Activated CD8-positive, alpha-beta memory T cell treated with anti-CD3 and anti-CD28 coated beads, Interleukin-2, amount 50 U/mL, for 24 hours (primary cell): ENCODE data around the gene SMIM30.

Experiments used
- DNase-seq: peaks from one replicate; pipeline ENCODE4 v3.0.0-alpha.2; 2020; ENCODE audit errors: extremely low read depth

Gene SMIM30

DNA sequence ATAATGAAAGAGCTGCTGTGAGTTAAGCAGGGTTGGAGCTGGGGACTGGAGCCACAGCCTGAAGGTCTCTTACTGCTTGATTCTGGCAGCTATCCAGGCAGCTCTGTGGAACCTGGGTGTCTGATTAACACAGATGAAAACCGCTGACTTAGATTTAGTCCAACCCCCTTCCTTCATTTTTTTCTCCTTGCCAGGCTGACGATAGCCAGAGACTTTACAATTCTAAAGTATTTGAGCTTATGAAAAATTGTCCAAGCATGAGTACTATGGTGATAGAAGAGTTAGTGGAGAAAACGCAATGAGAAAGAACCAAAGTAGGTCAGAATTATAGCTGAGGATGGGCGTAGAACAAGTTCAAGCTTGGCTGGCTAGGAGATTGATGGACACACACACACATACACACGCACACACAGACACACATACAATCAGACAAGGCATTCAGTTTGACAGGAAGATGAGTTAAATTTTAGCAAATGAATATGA lies 18.2 kb downstream of the SMIM30 start:
- no peak for DNase-seq

DNA sequence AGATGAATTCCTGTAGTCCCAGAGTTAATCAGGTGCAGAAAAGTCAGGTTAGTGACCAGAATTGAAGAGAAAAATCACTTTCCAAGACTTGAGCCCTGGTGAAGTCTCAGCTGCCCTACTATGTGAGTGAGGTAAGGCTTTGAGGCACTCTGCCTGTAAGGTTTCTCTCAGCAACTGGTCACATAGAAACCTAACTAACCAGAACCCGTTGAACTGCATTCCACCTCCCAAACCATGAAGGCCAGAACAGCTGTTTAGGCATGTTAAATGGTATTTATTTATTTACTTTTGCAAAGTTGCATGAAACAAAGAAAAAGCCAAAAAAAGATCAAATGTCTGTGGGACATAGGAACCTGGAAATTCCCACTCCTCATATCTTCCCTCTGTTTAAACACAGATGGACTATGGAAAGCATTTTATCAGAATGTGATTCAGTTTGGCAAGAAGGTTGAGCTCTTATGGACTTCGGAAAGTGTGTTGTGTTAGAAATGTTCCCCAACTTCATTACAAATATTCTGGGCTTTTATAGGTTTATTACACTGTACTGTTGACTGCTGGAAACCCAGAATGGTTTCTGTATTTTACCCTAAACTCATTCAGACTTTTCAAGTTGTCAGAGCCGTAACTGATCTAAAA lies 19.0 kb downstream of the SMIM30 start:
- no peak for DNase-seq

DNA sequence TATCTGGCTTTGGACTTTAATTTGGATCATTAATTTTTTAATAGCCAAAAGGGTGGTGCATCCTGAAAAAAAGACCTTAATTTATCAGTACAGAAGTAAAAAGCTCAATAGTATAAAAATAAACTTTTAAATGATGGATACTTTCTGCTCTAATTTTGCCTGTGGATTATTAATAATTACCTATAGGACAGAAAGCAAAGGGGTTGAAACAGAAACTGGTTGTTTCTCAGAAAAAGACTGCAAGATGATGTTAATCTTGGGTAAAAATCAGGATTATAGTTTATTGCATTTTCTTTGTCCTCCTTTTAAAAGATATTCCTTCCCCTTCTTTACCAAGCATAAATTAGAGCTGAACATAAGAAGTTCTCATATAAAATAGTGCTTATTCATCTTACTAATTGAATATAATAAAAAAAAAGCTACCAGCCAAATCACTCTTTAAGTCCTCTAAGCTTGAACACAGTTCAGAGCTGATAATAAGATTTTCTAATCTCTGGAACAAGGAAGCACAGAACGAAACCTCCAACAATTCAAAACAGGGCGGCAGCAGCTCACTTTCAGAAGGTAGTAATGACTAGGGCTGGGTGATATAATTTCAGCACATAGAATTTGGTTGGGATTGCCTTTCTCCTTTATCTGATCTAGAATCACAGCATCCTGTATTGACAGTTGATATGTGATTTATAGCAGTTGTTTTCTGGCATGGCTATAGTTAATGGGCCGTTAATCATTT lies 23.7 kb downstream of the SMIM30 start:
- no peak for DNase-seq

DNA sequence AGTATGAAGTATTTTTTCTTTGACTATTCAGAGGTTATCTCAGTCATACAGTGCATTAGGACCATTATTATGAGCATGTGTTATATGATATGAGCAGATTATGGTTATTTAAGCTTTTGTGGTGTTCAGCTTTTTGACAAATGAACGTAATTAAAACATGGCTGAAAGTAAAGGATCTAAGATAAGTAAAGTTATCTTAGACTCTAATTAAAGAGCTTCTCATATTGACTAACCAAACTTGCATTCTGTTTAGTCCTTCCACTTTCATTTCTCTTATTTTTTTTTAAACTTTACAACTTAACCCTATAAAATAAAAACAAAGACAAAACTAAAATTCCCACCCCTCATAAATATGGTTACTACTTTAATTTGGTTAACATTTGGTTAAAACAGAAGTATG lies 24.8 kb downstream of the SMIM30 start:
- DNase-seq = no peak

DNA sequence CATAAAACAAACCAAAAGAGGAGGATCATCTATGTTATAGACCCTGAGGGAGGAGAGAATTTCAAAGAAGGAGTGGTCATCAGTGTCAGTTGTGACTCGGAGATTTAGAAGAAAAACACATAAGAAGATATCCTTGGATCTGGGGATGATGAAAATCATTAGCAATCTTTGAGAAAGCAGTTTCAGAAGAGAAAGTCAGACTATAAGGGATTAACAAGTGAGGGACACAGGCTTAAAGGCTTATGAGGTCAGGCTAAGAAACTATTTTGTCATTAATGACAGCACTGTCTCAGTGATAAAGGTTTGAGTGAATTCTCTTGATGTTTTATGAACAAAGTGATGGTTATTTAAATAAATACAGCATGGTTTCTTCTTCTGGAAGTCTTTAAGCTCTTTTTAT lies 25.6 kb downstream of the SMIM30 start:
- DNase-seq = no peak

GRCh38 chr7:113087071-113087998 lies 31.0 kb downstream of the SMIM30 start:
- no peak for DNase-seq

DNA sequence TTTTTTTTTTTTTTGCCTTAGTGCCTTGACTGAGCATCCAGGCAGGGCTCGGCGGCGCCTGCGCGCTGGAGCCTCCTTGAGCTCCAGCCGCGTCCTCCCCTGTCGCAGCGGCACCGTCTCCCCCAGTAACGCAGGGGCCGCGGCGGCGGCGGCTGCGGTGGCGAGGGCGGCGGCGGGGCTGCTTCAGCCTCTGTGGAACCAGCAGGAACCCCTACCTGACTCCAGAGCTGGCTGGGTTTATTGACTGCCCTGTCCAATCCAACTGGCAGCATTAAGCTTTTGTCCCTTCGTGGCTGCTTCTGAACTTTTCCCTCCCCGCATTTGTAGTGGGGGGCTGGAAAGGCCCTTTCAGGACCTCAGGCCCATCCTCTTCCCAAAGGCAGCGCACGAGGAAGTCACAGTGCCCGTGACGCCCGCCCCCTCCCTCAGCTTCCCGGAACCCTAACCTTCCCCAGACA lies 31.9 kb downstream of the SMIM30 start, which contains the start of gene GPR85:
Gene GPR85, minus strand, starts transcription at position 397 of the 458 bp plus-strand sequence. CDS start 2,106 bp downstream, outside the sequence.
- DNase-seq = no peak

- no peak for DNase-seq
These were observed 32.5 kb downstream of the SMIM30 start for GRCh38 chr7:113085781-113086390.

DNA sequence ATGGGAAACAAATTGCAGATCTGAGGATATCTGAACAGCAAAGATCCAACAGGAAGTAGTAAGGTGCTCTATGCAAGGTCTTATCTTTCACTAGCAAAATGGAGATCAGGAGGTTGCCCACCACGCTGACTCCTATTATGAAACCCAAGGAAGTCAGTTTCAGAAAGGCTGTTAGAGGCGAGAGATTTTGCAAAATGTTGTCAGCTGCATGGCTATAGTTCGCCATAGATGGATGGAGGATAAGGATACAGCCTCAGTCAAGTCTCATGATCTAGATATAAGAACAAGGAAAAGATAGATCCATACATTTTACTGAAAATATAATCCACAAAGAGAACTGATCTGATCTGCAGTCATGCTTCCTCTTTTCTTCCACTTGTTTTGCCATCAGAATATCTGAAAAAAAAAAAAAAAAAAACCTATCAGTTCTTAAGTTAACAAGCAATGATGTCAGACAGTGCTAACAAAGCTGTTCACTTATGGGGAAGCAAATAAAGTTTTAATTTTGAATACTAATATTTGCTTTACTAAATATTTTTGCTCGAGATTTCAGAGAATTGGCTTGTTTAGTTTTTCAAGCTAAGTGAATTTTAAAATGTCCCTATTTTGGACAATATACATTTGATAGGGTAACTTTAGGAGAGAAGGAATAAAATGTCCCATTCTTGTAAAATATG lies 33.7 kb downstream of the SMIM30 start:
- no peak for DNase-seq

DNA sequence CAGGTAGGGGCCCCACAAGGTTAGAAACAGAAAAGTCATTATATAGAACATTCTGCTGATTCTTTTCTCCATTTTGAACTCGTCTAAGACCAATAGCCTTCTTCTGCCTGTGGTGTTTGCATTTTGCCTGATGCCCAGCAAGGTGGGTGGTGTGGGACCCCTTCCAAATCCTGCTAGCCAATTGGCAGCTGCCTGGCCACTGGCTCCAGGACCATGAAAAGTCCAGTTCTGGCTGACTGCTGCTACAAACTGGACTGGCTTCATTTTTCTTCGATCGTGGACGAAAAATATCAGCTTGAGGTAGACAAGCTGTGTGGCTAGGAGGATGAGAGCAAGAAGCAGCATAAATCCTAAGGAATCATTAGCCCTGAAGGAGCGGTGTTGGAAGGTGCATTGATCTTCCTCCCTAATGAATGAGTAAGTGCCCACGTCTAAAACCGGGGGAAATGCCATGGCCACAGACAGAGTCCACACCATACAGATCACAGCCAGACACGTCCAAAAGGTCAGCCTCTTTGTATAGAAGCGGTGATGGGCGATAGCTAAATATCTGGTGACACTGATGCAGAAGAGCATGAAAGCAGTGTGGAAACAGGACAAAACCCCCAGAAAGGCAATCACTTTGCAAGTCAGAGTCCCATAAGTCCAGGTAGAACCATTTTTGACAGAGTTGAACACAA lies 34.4 kb downstream of the SMIM30 start:
- DNase-seq = no peak

- DNase-seq = no peak
These were observed 35.1 kb downstream of the SMIM30 start for GRCh38 chr7:113083132-113083815.

DNA sequence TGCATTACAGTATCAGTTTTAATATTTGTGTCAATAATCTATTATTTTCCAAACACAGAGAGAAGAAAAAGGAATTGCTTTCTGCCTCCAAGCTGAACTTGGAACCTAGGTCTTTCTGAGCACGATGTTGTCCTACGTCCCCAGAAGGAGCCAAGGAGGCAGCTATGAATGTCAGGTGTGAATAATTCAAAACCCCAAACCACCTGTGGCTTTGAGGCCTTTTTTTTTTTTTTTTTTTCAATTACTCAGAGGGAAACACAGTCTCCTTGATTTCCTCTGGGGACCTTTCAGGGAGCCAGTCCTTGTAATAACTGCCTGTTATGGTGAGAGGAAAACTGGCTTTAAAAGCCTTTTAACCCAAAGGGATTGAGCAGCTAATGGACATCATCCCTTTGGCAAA lies 40.0 kb downstream of the SMIM30 start:
- DNase-seq = no peak

DNA sequence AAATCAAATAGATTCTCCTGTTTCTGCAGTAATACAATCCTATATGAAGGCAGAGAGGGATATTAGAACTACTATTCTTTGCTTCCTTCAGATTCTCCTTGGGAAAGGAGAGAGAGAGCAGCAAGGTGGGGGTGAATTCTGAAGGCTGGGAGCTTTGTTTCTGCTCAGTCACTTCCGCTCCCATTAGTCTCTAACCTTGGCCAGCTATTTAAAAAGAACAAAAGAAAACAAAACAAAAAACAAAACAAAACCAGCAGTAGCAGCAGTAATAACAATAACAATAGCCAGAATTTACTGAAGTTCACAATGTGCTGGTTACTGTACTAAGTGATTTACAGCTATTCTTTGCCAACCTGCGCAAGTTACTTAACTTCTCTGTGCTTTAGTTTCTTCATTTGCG lies 41.7 kb downstream of the SMIM30 start:
- DNase-seq = no peak

DNA sequence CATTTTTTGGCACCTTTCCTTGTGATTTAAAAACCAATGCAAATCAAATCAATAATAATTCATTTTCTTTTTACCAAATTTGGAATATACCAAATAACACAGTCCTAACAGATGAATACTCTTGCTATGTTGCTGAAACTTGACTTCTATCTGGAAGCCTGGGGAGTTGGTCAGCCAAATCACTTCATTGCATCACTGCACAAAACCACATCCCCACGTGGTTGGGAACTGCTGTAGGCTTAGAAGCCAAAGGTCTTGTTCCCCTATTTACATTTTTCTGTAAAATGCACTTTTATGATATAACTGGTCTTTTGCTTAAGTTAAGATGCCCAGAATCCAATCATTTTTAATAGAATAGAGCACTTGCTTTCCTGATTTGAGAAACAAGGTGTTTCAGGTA lies 46.9 kb downstream of the SMIM30 start:
- no peak for DNase-seq
